Keratinocyte (primary cell): ENCODE results near the gene PLK4. TPM values are rescaled to one million over a fixed set of nuclear protein-coding genes. Genes with fewer than 3 reads are reported as not detected.

Source experiments
- DNase-seq: peaks from one replicate; pipeline ENCODE4 v3.0.0-alpha.2; 2011; ENCODE audit warnings: low read depth, missing footprints, low spot score
- FAIRE-seq: peaks from 2 replicates; lab custom pipeline; 2011; peaks lifted over from hg19 to GRCh38; lab: Jason Lieb, UNC
- H2AFZ ChIP-seq: 2 replicates; pipeline ENCODE4 v1.6.0; 2012; ENCODE audit warnings: low read length, control low read depth, inconsistent platforms; ENCODE audit not compliant: control insufficient read depth
- H3K27ac ChIP-seq: 2 replicates; pipeline ENCODE4 v1.5.1; 2011; ENCODE audit warnings: low read length; ENCODE audit not compliant: control insufficient read depth, insufficient read depth
- H3K27me3 ChIP-seq: 3 replicates; pipeline ENCODE4 v1.6.0; 2011; ENCODE audit warnings: low read length; ENCODE audit not compliant: control insufficient read depth, insufficient read depth; ENCODE audit errors: extremely low read depth
- H3K36me3 ChIP-seq, 2 experiments: 2 replicates in 1 of 2; 3 replicates in 1 of 2; pipeline ENCODE4 v1.5.1; 2011; ENCODE audit warnings: low read length in 2 of 2, mild to moderate bottlenecking in 1 of 2; ENCODE audit not compliant: control insufficient read depth in 2 of 2, insufficient read depth in 2 of 2; ENCODE audit errors: extremely low read depth in 1 of 2
- H3K4me1 ChIP-seq: 3 replicates; pipeline ENCODE4 v1.5.1; 2011; ENCODE audit warnings: low read length; ENCODE audit not compliant: control insufficient read depth, insufficient read depth; ENCODE audit errors: extremely low read depth
- H3K4me2 ChIP-seq: 3 replicates; pipeline ENCODE4 v1.6.0; 2011; ENCODE audit warnings: low read depth, low read length; ENCODE audit not compliant: control insufficient read depth, insufficient read depth; ENCODE audit errors: extremely low read depth
- H3K4me3 ChIP-seq, 3 experiments: fragments of 200-600 bp in 1 of 3; sonication (generic) in 1 of 3; 2 replicates in 2 of 3; 3 replicates in 1 of 3; pipeline ENCODE4 v1.5.1; 2011 to 2016; ENCODE audit warnings: low read length in 3 of 3, mild to moderate bottlenecking in 3 of 3, control low read depth in 2 of 3, inconsistent platforms in 1 of 3, low read depth in 1 of 3, mixed read lengths in 1 of 3, mixed run types in 1 of 3, moderate library complexity in 1 of 3; ENCODE audit not compliant: control insufficient read depth in 2 of 3, insufficient read depth in 2 of 3; ENCODE audit errors: extremely low read depth in 1 of 3
- H3K79me2 ChIP-seq: 2 replicates; pipeline ENCODE4 v1.6.0; 2012; ENCODE audit warnings: low read length; ENCODE audit not compliant: control insufficient read depth, insufficient read depth
- H3K9ac ChIP-seq: 3 replicates; pipeline ENCODE4 v1.6.0; 2011; ENCODE audit warnings: low read length; ENCODE audit not compliant: control insufficient read depth, insufficient read depth; ENCODE audit errors: extremely low read depth
- H3K9me1 ChIP-seq: 3 replicates; pipeline ENCODE4 v1.6.0; 2011; ENCODE audit warnings: low read length; ENCODE audit not compliant: control insufficient read depth, insufficient read depth; ENCODE audit errors: extremely low read depth
- H3K9me3 ChIP-seq: 2 replicates; pipeline ENCODE4 v1.5.1; 2012; ENCODE audit warnings: low read depth, low read length; ENCODE audit not compliant: control insufficient read depth
- H4K20me1 ChIP-seq: 3 replicates; pipeline ENCODE4 v1.6.0; 2011; ENCODE audit warnings: low read length; ENCODE audit not compliant: control insufficient read depth, insufficient read depth; ENCODE audit errors: extremely low read depth
- CTCF ChIP-seq, 3 experiments: IDR thresholded peaks in 1 of 3; conservative IDR thresholded peaks in 1 of 3; optimal IDR thresholded peaks in 1 of 3; 2 replicates in 2 of 3; 3 replicates in 1 of 3; pipeline versions ENCODE3 to v1.5.1; 2011; ENCODE audit warnings: low read length in 3 of 3, mild to moderate bottlenecking in 3 of 3, moderate library complexity in 2 of 3, control low read depth in 1 of 3, inconsistent platforms in 1 of 3; ENCODE audit not compliant: insufficient read depth in 2 of 3; ENCODE audit errors: extremely low read depth in 1 of 3
- EZH2 ChIP-seq: IDR thresholded peaks from one replicate; pipeline ENCODE4 v1.6.1; 2012; ENCODE audit warnings: inconsistent platforms, mild to moderate bottlenecking, low read length, moderate library complexity
- dilution Hi-C: fragments of 300-500 bp; cut with MboI; formaldehyde crosslinking; loops from one replicate; pipeline ENCODE4 v1.7.0; 2020; ENCODE audit warnings: low sequenced_read_pairs; ENCODE audit not compliant: extremely low pct_ligation_motif_present
- polyA plus RNA-seq, 5 experiments: library from polyadenylated mRNA; depleted of rRNA in 3 of 5; stranded (reverse) in 3 of 5; stranded (forward) in 1 of 5; unstranded in 1 of 5; fragments of >200 nt; gene quantifications; 1 replicate in 1 of 5; 2 replicates in 3 of 5; 3 replicates in 1 of 5; pipeline versions ENCODE4 v1.2.1 to v1.2.3, GENCODE V29; 2011 to 2012; ENCODE audit warnings: missing spikeins in 2 of 5, low read depth in 1 of 5, low replicate concordance in 1 of 5

The PLK4 gene
- polyA plus RNA-seq, 1 donor (not counting 4 experiments of a cell fraction or from before 2014, with no cell fraction given): 21.4 TPM

GRCh38 chr4:127849505-127850234, 31.0 kb upstream of the PLK4 start:
- no peaks in the 10 kb centered on the region for H3K36me3 ChIP-seq
- H3K27ac ChIP-seq: no peak overlapping the region
- no peak overlapping the region for H3K9ac ChIP-seq
- no peaks in the 10 kb centered on the region for H3K4me1 ChIP-seq
- no peaks in the 10 kb centered on the region for H4K20me1 ChIP-seq
- FAIRE-seq: peak; percentile 17
- TF ChIP-seq CTCF (optimal IDR thresholded peaks at IDR 0.05 in 1 of 3, IDR thresholded peaks at IDR 0.05 in 1 of 3, conservative IDR thresholded peaks at IDR 0.05 in 1 of 3; ENCODE audit: extremely low read depth in 1 of 3, insufficient read depth in 2 of 3, low read length in 3 of 3) (no peak), EZH2 (no peak)
- no peaks in the 10 kb centered on the region for H3K27me3 ChIP-seq
- H3K4me2 ChIP-seq: no peak overlapping the region
- no peak overlapping the region for H2AFZ ChIP-seq
- no peak overlapping the region for H3K4me3 ChIP-seq
- H3K79me2 ChIP-seq: no peaks in the 10 kb centered on the region
- H3K9me1 ChIP-seq: no peaks in the 10 kb centered on the region
- dilution Hi-C loops: no loop called here
- H3K9me3 ChIP-seq: peaks cover 6% of the 10 kb centered on the region
- no peak for DNase-seq

GRCh38 chr4:127852661-127853060, 28.0 kb upstream of the PLK4 start:
- TF ChIP-seq CTCF (optimal IDR thresholded peaks at IDR 0.05 in 1 of 3, IDR thresholded peaks at IDR 0.05 in 1 of 3, conservative IDR thresholded peaks at IDR 0.05 in 1 of 3; ENCODE audit: extremely low read depth in 1 of 3, insufficient read depth in 2 of 3, low read length in 3 of 3) (no peak), EZH2 (no peak)

More at GRCh38 chr4:127852661-127853060, 28.0 kb upstream of the PLK4 start:
- H3K27me3 ChIP-seq: no peaks in the 10 kb centered on the region
- H3K4me3 ChIP-seq: no peak overlapping the region
- H3K9me1 ChIP-seq: no peaks in the 10 kb centered on the region
- H3K4me1 ChIP-seq: peaks cover 18% of the 10 kb centered on the region
- H3K4me2 ChIP-seq: no peak overlapping the region
- FAIRE-seq (no peak), DNase-seq (no peak)
- no peaks in the 10 kb centered on the region for H3K79me2 ChIP-seq
- peaks cover 6% of the 10 kb centered on the region for H3K9me3 ChIP-seq
- H3K9ac ChIP-seq: no peak overlapping the region
- H3K36me3 ChIP-seq: no peaks in the 10 kb centered on the region
- H4K20me1 ChIP-seq: no peaks in the 10 kb centered on the region
- no peak overlapping the region for H3K27ac ChIP-seq
- no peak overlapping the region for H2AFZ ChIP-seq
- dilution Hi-C loops: no loop called here
